Stimulated activated naive B cell treated with anti-CD40 and anti-IgM and Interleukin-4, amounts not matched to agents 10 μg/mL and 1 μg/mL and 100 μg/mL, for 72 hours (primary cell): ENCODE measurements around the gene PEAR1.

ENCODE experiments used
- ATAC-seq, 2 donors: fragments of 150-1000 bp; cut with Tn5 transposase; replicated peaks; 2 replicates each; pipeline ENCODE4 v1.10.0; 2021; ENCODE audit warnings: moderate library complexity in 1 of 2
- DNase-seq: peaks from one replicate; pipeline ENCODE4 v3.0.0; 2021
- H3K27ac Mint-ChIP-seq: one replicate; pipeline ENCODE4 v1.8.0; 2022; ENCODE audit warnings: mild to moderate bottlenecking, mixed read lengths
- H3K27me3 Mint-ChIP-seq, 2 donors: one replicate each; pipeline ENCODE4 v1.8.0; 2022; ENCODE audit warnings: mixed read lengths in 2 of 2
- H3K36me3 Mint-ChIP-seq, 2 donors: one replicate each; pipeline ENCODE4 v1.8.0; 2022; ENCODE audit warnings: mixed read lengths in 2 of 2, mild to moderate bottlenecking in 1 of 2
- H3K4me1 Mint-ChIP-seq, 2 donors: one replicate each; pipeline ENCODE4 v1.8.0; 2022; ENCODE audit warnings: mixed read lengths in 2 of 2, mild to moderate bottlenecking in 1 of 2
- H3K4me3 Mint-ChIP-seq, 2 donors: one replicate each; pipeline ENCODE4 v1.8.0; 2022; ENCODE audit warnings: mild to moderate bottlenecking in 2 of 2, mixed read lengths in 2 of 2, moderate library complexity in 1 of 2
- H3K9me3 Mint-ChIP-seq, 2 donors: one replicate each; pipeline ENCODE4 v1.8.0; 2022; ENCODE audit warnings: mixed read lengths in 2 of 2, mild to moderate bottlenecking in 1 of 2

PEAR1 gene

DNA sequence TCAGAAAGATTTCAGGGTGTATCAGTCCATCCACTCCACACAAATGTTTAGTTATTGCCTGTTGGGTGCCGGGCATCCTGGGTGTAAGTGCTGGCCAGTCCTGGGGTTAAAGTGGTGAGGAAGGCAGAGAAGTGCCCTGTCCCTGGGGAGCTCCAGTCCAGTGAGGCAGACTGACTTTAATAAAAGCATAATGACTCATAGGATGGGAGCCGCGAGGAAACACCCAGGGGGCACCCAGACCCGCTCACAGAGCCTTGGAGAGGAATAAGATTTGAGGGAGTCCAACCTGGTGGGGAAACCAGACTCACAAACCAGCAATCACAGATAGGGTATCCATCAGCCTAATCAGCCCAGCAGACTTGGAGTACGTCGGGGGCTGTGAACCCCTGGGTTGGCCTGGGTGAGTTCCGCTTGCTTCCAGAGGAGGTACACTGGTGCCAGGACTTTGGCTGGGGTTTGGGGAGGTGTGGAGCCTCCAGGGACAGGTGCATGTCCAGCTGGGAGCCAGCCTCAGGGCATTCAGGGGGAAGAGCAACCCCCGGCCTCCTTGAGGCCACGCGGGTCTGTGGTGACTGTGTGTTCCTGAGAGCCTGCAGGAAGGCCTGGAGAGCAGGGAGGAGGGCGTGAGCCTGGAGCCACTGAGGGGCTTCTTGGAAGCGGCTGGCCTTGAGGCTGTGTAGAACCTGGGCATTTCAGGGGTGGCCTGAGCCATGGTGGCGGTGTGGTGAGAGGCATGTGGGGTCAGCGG, 3.7 kb downstream of the PEAR1 start:
- H3K36me3 Mint-ChIP-seq = no peaks in the 10 kb centered on the region
- H3K27me3 Mint-ChIP-seq = peaks cover 54 to 84% of the 10 kb centered on the region in 2 donors
- no peaks in the 10 kb centered on the region for H3K9me3 Mint-ChIP-seq
- ATAC-seq (no peak), DNase-seq (no peak)
- no peak overlapping the region for H3K4me3 Mint-ChIP-seq
- H3K4me1 Mint-ChIP-seq = peaks cover 0 to 8% of the 10 kb centered on the region in 2 donors
- H3K27ac Mint-ChIP-seq = no peak overlapping the region

DNA sequence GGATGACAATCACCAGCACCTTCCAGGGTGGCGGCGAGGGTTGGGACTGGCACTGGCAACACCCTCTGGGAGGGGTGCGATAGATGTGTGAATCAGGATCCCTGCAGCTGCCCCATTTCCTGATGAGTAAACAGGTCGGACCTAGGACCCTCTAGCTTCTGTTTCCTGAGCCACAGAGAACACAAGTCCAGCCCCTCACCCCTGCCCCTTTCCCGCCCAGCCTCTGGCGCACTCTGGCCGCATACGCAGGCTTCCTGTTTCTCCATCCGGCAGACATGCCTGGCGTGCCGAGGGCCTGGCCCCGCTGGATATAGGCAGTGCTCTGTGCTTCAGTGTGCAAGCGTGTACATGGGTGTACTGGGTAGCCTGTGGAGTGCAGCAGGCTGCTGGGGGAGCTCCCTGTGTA, 4.6 kb downstream of the PEAR1 start:
- no peaks in the 10 kb centered on the region for H3K36me3 Mint-ChIP-seq
- H3K27ac Mint-ChIP-seq = no peak overlapping the region
- H3K9me3 Mint-ChIP-seq = no peaks in the 10 kb centered on the region
- peaks cover 57 to 81% of the 10 kb centered on the region in 2 donors for H3K27me3 Mint-ChIP-seq
- H3K4me3 Mint-ChIP-seq = no peak overlapping the region
- H3K4me1 Mint-ChIP-seq = peaks cover 0 to under 1% of the 10 kb centered on the region in 2 donors
- DNase-seq (no peak), ATAC-seq (no peak)

- ATAC-seq = no peak
- H3K4me3 Mint-ChIP-seq = no peak overlapping the region
- no peaks in the 10 kb centered on the region for H3K9me3 Mint-ChIP-seq
- no peaks in the 10 kb centered on the region for H3K36me3 Mint-ChIP-seq
- no peak overlapping the region for H3K27ac Mint-ChIP-seq
- peaks cover 57 to 82% of the 10 kb centered on the region in 2 donors for H3K27me3 Mint-ChIP-seq
- H3K4me1 Mint-ChIP-seq = no peaks in the 10 kb centered on the region
- DNase-seq = no peak
Measured at GRCh38 chr1:156898971-156899664, 5.6 kb downstream of the PEAR1 start.

- DNase-seq (no peak), ATAC-seq (no peak)
- no peak overlapping the region for H3K27ac Mint-ChIP-seq
- no peaks in the 10 kb centered on the region for H3K36me3 Mint-ChIP-seq
- peaks cover 51 to 72% of the 10 kb centered on the region in 2 donors for H3K27me3 Mint-ChIP-seq
- no peaks in the 10 kb centered on the region for H3K4me1 Mint-ChIP-seq
- no peak overlapping the region for H3K4me3 Mint-ChIP-seq
- H3K9me3 Mint-ChIP-seq = no peaks in the 10 kb centered on the region
Measured at GRCh38 chr1:156899956-156900718, 6.6 kb downstream of the PEAR1 start.

DNA sequence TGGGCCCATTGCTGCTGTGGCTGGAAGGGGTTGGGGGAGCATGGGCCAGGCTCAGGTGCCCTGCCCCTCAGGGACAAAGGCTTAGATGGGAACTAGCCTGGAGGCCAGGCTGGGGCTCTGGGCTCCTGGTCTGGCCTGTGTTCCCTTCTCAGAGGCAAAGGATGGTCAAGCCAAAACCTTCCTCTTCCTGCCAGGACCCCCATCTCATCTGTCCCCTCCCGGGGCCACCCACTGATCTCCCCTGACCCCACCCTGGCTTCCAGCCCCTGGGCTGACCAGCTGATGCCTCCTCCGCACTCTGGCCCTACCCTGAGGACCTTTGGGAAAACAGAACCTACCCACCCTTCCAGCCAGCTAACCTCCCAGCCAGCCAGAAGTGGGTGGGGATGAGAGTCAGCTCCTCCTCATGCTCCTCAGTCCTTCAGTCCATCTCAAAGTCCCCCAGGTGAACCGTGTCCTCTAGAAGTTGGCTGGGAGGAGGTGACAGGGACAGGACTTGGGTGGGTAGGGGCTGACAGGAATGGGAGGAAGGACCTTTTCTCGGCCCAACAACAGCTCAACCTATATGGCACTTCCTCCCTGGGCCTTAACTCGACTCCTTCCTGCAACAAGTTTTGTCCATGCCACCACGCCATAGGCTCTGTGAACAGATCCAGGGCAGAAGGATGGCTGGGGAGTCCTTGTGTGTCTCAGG, 7.5 kb downstream of the PEAR1 start:
- Mint-ChIP-seq H3K36me3 (no peaks in the 10 kb centered on the region), H3K4me1 (no peaks in the 10 kb centered on the region), H3K9me3 (no peaks in the 10 kb centered on the region), H3K27me3 (peaks cover 52 to 71% of the 10 kb centered on the region in 2 donors), H3K27ac (no peak overlapping the region), H3K4me3 (no peak overlapping the region)
- DNase-seq (no peak), ATAC-seq (no peak)

- no peak for DNase-seq
- no peak overlapping the region for H3K4me3 Mint-ChIP-seq
- H3K4me1 Mint-ChIP-seq = no peaks in the 10 kb centered on the region
- no peaks in the 10 kb centered on the region for H3K9me3 Mint-ChIP-seq
- no peak overlapping the region for H3K27ac Mint-ChIP-seq
- H3K36me3 Mint-ChIP-seq = no peaks in the 10 kb centered on the region
- ATAC-seq = no peak
- peaks cover 52 to 69% of the 10 kb centered on the region in 2 donors for H3K27me3 Mint-ChIP-seq
Measured at GRCh38 chr1:156901590-156901900, 8.0 kb downstream of the PEAR1 start.

DNA sequence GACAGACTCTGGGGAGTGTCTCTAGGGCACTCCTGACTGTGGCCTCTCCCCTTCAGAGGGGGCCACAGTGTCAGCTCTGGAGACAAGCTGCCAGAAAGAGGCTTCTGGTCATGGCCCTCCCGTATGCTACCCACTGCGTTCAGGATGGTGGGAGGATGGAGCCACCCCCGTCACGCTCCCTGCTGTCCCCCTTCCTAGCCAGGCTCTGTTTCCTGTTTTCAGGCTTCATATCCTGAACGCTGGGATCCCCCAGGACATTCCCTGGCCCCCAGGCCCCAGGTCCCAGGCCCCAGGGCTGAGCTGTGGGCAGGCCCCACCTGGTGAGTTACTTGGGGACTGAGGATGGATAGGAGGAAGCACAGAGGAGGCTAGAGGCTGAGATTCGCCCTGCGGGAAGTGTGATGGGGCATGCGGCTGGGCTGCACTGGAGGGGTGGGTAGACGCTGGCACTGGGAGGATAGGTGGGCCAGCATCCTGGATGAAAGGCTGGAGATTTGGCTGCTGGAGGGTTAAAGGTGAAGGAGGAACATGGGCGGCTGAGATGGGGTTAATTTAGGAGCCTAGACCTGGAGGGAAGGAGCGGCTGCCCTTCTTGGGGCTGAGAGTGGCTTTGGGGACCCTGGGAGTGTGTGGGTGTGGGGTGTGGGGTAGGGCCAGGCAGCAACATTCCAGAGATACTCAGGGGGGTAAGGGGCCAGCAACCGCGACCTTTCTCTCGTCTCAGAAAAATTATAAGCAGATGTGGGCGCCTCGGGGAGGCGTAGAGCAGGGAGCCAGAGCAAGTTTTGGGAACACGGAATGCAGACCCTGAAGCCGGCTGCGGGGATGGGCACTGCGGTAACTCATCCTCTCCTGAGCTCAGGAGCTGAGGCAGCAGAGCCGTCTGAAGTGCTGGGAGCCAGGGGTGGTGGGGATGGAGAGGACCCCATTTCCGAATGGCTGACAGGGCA, 8.7 kb downstream of the PEAR1 start:
- Mint-ChIP-seq H3K4me3 (no peak overlapping the region), H3K4me1 (peaks cover 0 to 4% of the 10 kb centered on the region in 2 donors), H3K36me3 (no peaks in the 10 kb centered on the region), H3K27ac (no peak overlapping the region), H3K9me3 (no peaks in the 10 kb centered on the region), H3K27me3 (peaks cover 53 to 69% of the 10 kb centered on the region in 2 donors)
- no peak for ATAC-seq
- no peak for DNase-seq

- H3K36me3 Mint-ChIP-seq = no peaks in the 10 kb centered on the region
- DNase-seq (no peak), ATAC-seq (no peak)
- peak overlapping the region; percentile 15 for H3K27ac Mint-ChIP-seq
- H3K9me3 Mint-ChIP-seq = no peaks in the 10 kb centered on the region
- peaks cover 0 to 4% of the 10 kb centered on the region in 2 donors for H3K4me1 Mint-ChIP-seq
- peaks cover 44 to 60% of the 10 kb centered on the region in 2 donors for H3K27me3 Mint-ChIP-seq
- H3K4me3 Mint-ChIP-seq = no peak overlapping the region
Measured at GRCh38 chr1:156903328-156904091, 10.0 kb downstream of the PEAR1 start.

- Mint-ChIP-seq H3K27me3 (peaks cover 40 to 57% of the 10 kb centered on the region in 2 donors), H3K4me3 (no peak overlapping the region), H3K27ac (no peak overlapping the region), H3K36me3 (no peaks in the 10 kb centered on the region), H3K4me1 (peaks cover 0 to 4% of the 10 kb centered on the region in 2 donors), H3K9me3 (no peaks in the 10 kb centered on the region)
- ATAC-seq (no peak), DNase-seq (no peak)
Measured at GRCh38 chr1:156904187-156904959, 10.9 kb downstream of the PEAR1 start.

DNA sequence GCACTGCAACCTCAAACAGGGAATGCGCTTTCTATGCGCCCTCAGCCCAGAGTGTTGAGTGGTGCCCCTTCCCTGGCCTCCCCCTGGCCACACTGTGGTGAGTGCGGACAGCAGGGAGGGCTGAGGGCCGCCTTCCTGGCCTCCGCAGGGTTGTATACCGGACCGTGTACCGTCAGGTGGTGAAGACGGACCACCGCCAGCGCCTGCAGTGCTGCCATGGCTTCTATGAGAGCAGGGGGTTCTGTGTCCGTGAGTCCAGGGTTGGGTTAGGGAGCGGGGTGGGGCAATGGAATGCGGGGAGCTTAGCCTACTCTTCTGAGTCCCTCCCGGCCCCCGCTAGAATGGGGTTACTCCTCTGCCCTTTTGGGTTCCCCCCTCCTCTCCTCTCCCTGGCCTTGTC, 11.7 kb downstream of the PEAR1 start:
- Mint-ChIP-seq H3K9me3 (no peaks in the 10 kb centered on the region), H3K4me1 (peaks cover 0 to 4% of the 10 kb centered on the region in 2 donors), H3K4me3 (no peak overlapping the region), H3K27ac (no peak overlapping the region), H3K27me3 (peaks cover 40 to 51% of the 10 kb centered on the region in 2 donors), H3K36me3 (no peaks in the 10 kb centered on the region)
- no peak for ATAC-seq
- no peak for DNase-seq

DNA sequence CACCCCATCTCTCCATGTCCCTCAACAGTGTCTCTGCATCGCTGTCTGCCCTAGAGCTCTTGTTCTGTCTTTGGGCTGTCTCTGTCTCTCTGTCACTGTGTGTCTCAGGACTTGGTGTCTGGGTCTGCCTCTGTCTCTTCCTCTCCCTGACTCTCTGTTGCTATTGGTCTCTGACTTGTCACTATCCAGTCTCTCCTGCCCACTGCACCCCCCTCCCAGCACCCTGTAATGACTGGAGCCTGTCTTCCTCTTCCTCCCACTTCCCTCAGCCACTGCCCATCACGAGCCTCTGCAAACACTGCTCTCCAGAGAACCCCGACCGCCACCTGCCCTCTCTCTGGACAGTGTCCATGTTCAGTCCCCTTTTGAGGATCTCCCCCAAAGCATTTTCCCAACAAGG, 12.1 kb downstream of the PEAR1 start:
- H3K27me3 Mint-ChIP-seq = peaks cover 44 to 53% of the 10 kb centered on the region in 2 donors
- no peak for DNase-seq
- H3K9me3 Mint-ChIP-seq = no peaks in the 10 kb centered on the region

DNA sequence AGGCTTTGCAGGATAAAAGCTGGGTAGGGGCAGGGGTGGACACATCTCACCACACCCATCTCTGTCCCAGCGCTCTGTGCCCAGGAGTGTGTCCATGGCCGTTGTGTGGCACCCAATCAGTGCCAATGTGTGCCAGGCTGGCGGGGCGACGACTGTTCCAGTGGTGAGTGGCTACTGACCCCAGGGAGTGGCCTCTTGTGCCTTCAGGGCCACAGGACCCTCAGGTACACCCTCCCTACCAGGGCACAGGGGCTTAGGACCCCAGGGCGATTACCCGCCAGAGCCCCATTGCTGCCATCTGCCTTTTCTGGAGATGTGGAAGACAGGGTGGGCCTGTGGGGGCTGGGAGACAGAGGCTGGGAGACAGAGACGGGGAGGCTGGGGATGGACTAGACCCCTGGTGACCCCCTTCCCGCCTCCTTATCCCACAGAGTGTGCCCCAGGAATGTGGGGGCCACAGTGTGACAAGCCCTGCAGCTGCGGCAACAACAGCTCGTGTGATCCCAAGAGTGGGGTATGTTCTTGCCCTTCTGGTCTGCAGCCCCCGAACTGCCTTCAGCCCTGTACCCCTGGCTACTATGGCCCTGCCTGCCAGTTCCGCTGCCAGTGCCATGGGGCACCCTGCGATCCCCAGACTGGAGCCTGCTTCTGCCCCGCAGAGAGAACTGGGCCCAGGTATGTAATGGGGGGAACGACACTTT, 12.8 kb downstream of the PEAR1 start:
- Mint-ChIP-seq H3K9me3 (no peaks in the 10 kb centered on the region), H3K27ac (no peak overlapping the region), H3K4me3 (no peak overlapping the region), H3K36me3 (no peaks in the 10 kb centered on the region), H3K4me1 (peaks cover 0 to 7% of the 10 kb centered on the region in 2 donors), H3K27me3 (peaks cover 40 to 47% of the 10 kb centered on the region in 2 donors)
- ATAC-seq (no peak), DNase-seq (no peak)

More for the DNA sequence above, 12.1 kb downstream of the PEAR1 start:
- ATAC-seq = no peak
- Mint-ChIP-seq H3K4me3 (no peak overlapping the region), H3K36me3 (no peaks in the 10 kb centered on the region), H3K4me1 (peaks cover 0 to 7% of the 10 kb centered on the region in 2 donors), H3K27ac (no peak overlapping the region)
